WERI-Rb-1 (cell line): ENCODE data around the gene FLT4.
A peak's percentile ranks its signal among the peaks of the same experiment; 100 is the strongest.
"Not testable (repeated sequence)": the region's sequence is repeated elsewhere in the genome, so short reads cannot be mapped to it uniquely, and the experiment has no call there.

ENCODE experiments used
- DNase-seq: peaks from one replicate; pipeline ENCODE4 v3.0.0-alpha.2; 2020
- H3K27ac ChIP-seq: fragments of 250-450 bp; sonication (Bioruptor Pico); 2 replicates; pipeline ENCODE4 v1.5.1; 2020; ENCODE audit warnings: mild to moderate bottlenecking, moderate library complexity
- H3K27me3 ChIP-seq: fragments of 250-450 bp; sonication (Bioruptor Pico); 2 replicates; pipeline ENCODE4 v1.5.1; 2021; ENCODE audit warnings: mild to moderate bottlenecking, low read depth, moderate library complexity; ENCODE audit not compliant: insufficient read depth, severe bottlenecking
- H3K36me3 ChIP-seq: fragments of 250-450 bp; sonication (Bioruptor Pico); 2 replicates; pipeline ENCODE4 v1.5.1; 2020; ENCODE audit warnings: mild to moderate bottlenecking, moderate library complexity
- H3K4me3 ChIP-seq: 2 replicates; pipeline ENCODE4 v1.5.1; 2011; ENCODE audit warnings: low read depth, mild to moderate bottlenecking, control low read depth, low read length
- H3K9me3 ChIP-seq: fragments of 250-450 bp; sonication (Bioruptor Pico); 2 replicates; pipeline ENCODE4 v1.5.1; 2021; ENCODE audit warnings: mild to moderate bottlenecking, moderate library complexity; ENCODE audit not compliant: severe bottlenecking
- TF ChIP-seq, protein P1 (sequence below): IDR thresholded peaks from 2 replicates; pipeline ENCODE4 v1.5.1; 2011; ENCODE audit warnings: low read depth, mild to moderate bottlenecking, control low read depth, inconsistent platforms, low read length

Gene FLT4

GRCh38 chr5:180690562-180690961, 41.2 kb upstream of the FLT4 start:
- Histone ChIP-seq H3K4me3 (peak overlapping the region; percentile 14; the same call in 1 of the 2 replicates), H3K27me3 (no peaks in the 10 kb centered on the region), H3K9me3 (no peaks in the 10 kb centered on the region), H3K36me3 (no peaks in the 10 kb centered on the region), H3K27ac (peak overlapping the region; percentile 87)
- TF ChIP-seq, protein P1, sequence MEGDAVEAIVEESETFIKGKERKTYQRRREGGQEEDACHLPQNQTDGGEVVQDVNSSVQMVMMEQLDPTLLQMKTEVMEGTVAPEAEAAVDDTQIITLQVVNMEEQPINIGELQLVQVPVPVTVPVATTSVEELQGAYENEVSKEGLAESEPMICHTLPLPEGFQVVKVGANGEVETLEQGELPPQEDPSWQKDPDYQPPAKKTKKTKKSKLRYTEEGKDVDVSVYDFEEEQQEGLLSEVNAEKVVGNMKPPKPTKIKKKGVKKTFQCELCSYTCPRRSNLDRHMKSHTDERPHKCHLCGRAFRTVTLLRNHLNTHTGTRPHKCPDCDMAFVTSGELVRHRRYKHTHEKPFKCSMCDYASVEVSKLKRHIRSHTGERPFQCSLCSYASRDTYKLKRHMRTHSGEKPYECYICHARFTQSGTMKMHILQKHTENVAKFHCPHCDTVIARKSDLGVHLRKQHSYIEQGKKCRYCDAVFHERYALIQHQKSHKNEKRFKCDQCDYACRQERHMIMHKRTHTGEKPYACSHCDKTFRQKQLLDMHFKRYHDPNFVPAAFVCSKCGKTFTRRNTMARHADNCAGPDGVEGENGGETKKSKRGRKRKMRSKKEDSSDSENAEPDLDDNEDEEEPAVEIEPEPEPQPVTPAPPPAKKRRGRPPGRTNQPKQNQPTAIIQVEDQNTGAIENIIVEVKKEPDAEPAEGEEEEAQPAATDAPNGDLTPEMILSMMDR, result no peak
- DNase-seq, result peak; percentile 86

- peak overlapping the region; percentile 87 for H3K27ac ChIP-seq
- no peak overlapping the region for H3K4me3 ChIP-seq
- no peak for DNase-seq
- no peaks in the 10 kb centered on the region for H3K36me3 ChIP-seq
- H3K9me3 ChIP-seq, result no peaks in the 10 kb centered on the region
- TF ChIP-seq, protein P1, result no peak
- H3K27me3 ChIP-seq, result no peaks in the 10 kb centered on the region
Observed at GRCh38 chr5:180689775-180690174, 40.4 kb upstream of the FLT4 start.

DNA sequence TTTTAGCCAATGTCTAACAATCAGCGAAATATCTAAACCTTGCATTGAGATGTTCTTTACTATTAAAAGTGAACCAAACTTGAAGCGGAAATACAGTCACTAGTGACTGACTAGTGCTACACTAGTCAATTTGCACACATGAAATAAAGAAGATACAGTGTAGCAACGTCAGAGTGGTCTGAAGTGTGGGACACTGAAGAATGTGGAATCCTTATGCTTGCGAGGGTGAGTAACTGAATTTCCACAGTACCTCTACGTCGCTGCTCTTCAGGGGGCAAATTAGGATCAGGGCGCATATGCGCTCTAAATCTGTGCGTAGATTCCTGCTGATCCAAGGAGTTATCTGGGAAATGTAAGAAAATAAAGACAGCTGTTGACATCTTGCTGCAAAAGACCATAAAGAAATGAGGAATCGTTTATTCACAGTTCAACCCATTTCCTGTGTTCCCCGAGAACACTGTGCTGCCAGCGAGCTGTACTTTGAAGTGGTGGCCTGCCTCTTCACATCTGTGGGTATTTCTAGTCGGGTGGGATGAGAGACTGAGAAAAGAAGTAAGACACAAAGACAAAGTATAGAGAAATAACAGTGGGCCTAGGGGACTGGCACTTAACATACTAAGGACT, 39.8 kb upstream of the FLT4 start:
- H3K9me3 ChIP-seq, result no peaks in the 10 kb centered on the region
- TF ChIP-seq, protein P1, result no peak
- no peaks in the 10 kb centered on the region for H3K27me3 ChIP-seq
- DNase-seq, result no peak
- no peaks in the 10 kb centered on the region for H3K36me3 ChIP-seq
- H3K27ac ChIP-seq, result peak overlapping the region; percentile 87
- H3K4me3 ChIP-seq, result no peak overlapping the region

GRCh38 chr5:180688330-180689070, 39.1 kb upstream of the FLT4 start:
- TF ChIP-seq, protein P1, result no peak
- H3K36me3 ChIP-seq, result no peaks in the 10 kb centered on the region
- DNase-seq, result no peak
- H3K27me3 ChIP-seq, result no peaks in the 10 kb centered on the region
- H3K9me3 ChIP-seq, result no peaks in the 10 kb centered on the region
- peak overlapping the region; percentile 87 for H3K27ac ChIP-seq
- no peak overlapping the region for H3K4me3 ChIP-seq

GRCh38 chr5:180686799-180687198, 37.4 kb upstream of the FLT4 start:
- not testable (repeated sequence) for H3K9me3 ChIP-seq, DNase-seq, H3K27me3 ChIP-seq, H3K27ac ChIP-seq, H3K4me3 ChIP-seq, H3K36me3 ChIP-seq

- no peaks in the 10 kb centered on the region for H3K27me3 ChIP-seq
- no peak overlapping the region for H3K4me3 ChIP-seq
- TF ChIP-seq, protein P1, result no peak
Observed at GRCh38 chr5:180684623-180685161, 35.3 kb upstream of the FLT4 start.

More at GRCh38 chr5:180684623-180685161, 35.3 kb upstream of the FLT4 start:
- H3K36me3 ChIP-seq, result no peaks in the 10 kb centered on the region
- no peaks in the 10 kb centered on the region for H3K9me3 ChIP-seq
- no peak for DNase-seq
- no peak overlapping the region for H3K27ac ChIP-seq
